Endometrial microvascular endothelial cells (primary cell): ENCODE results near the gene FMNL3. TPM values are rescaled to one million over a fixed set of nuclear protein-coding genes. Genes with fewer than 3 reads are reported as not detected.

ENCODE experiments used
- in situ Hi-C: cut with HindIII; loops from 2 replicates; pipeline ENCODE4 v1.10.0; 2017; ENCODE audit warnings: low sequenced_read_pairs, low pct_unique_long_range_greater_than_20kb; ENCODE audit errors: inconsistent ontology term
- total RNA-seq: library from RNA; depleted of rRNA; stranded (reverse); fragments of >200 nt; gene quantifications from one replicate; pipeline ENCODE4 v1.2.3, GENCODE V29; 2015; ENCODE audit errors: inconsistent ontology term

FMNL3 gene
- total RNA-seq, 1 donor from 2014 or later: 46.6 TPM

GRCh38 chr12:49683599-49684309, 23.5 kb downstream of the FMNL3 start:
- in situ Hi-C loops: no loop called here

GRCh38 chr12:49680075-49680474, 27.1 kb downstream of the FMNL3 start:
- in situ Hi-C loops: no loop called here

- in situ Hi-C loops: no loop called here
These were observed 28.5 kb downstream of the FMNL3 start for GRCh38 chr12:49678711-49679110.

- in situ Hi-C loops: no loop called here
These were observed 32.1 kb downstream of the FMNL3 start for GRCh38 chr12:49675137-49675536.

GRCh38 chr12:49674318-49674981, 32.8 kb downstream of the FMNL3 start:
- in situ Hi-C loops: no loop called here

GRCh38 chr12:49673446-49674317, 33.5 kb downstream of the FMNL3 start:
- in situ Hi-C loops: no loop called here

- in situ Hi-C loops: no loop called here
These were observed 34.6 kb downstream of the FMNL3 start for GRCh38 chr12:49672301-49673217.

GRCh38 chr12:49671031-49671765, 36.0 kb downstream of the FMNL3 start:
- in situ Hi-C loops: no loop called here

GRCh38 chr12:49669796-49670195, 37.4 kb downstream of the FMNL3 start:
- in situ Hi-C loops: no loop called here

GRCh38 chr12:49667325-49668090, 39.7 kb downstream of the FMNL3 start:
- in situ Hi-C loops: no loop called here

GRCh38 chr12:49666176-49666575, 41.0 kb downstream of the FMNL3 start:
- in situ Hi-C loops: no loop called here

GRCh38 chr12:49665384-49665783, 41.8 kb downstream of the FMNL3 start:
- in situ Hi-C loops: no loop called here

- in situ Hi-C loops: no loop called here
These were observed 42.5 kb downstream of the FMNL3 start for GRCh38 chr12:49664591-49665239.

GRCh38 chr12:49664167-49664566, 43.0 kb downstream of the FMNL3 start:
- in situ Hi-C loops: no loop called here

GRCh38 chr12:49662998-49663843, 44.0 kb downstream of the FMNL3 start:
- in situ Hi-C loops: no loop called here

GRCh38 chr12:49661746-49662145, 45.5 kb downstream of the FMNL3 start:
- in situ Hi-C loops: no loop called here
